Stimulated activated CD4-positive, alpha-beta T cell treated with anti-CD3 and anti-CD28 coated beads, TNF-alpha, amount 100 ng/mL, for 24 hours (primary cell): ENCODE results near the gene CEP95.
A peak's percentile ranks its signal among the peaks of the same experiment; 100 is the strongest.

Experiments
- DNase-seq, 3 experiments: peaks; one replicate each; pipeline ENCODE4 v3.0.0-alpha.2; 2020; ENCODE audit warnings: low read depth in 3 of 3

The CEP95 gene

GRCh38 chr17:64496348-64496785 is 10.4 kb upstream of the CEP95 start:
- no peak for DNase-seq

- DNase-seq, result peak; percentile 90 to 95 (median 92)
Measured at GRCh38 chr17:64496786-64497564, 9.8 kb upstream of the CEP95 start, which contains the start of gene POLG2. Gene POLG2 (minus strand): TSS chr17:64497054. CDS start chr17:64496968, 86 bp downstream.

- no peak for DNase-seq
Measured at GRCh38 chr17:64497565-64498035, 9.2 kb upstream of the CEP95 start.

GRCh38 chr17:64498308-64499203 is 8.2 kb upstream of the CEP95 start:
- DNase-seq, result no peak

- no peak for DNase-seq
Measured at GRCh38 chr17:64499805-64500486, 6.8 kb upstream of the CEP95 start.

GRCh38 chr17:64500487-64500859 is 6.3 kb upstream of the CEP95 start:
- DNase-seq, result no peak

- DNase-seq, result no peak
Measured at GRCh38 chr17:64500862-64501765, 5.7 kb upstream of the CEP95 start.

GRCh38 chr17:64502021-64502420 is 4.8 kb upstream of the CEP95 start:
- DNase-seq, result no peak

- no peak for DNase-seq
Measured at GRCh38 chr17:64502809-64503208, 4.0 kb upstream of the CEP95 start.

GRCh38 chr17:64503341-64503740 is 3.4 kb upstream of the CEP95 start:
- no peak for DNase-seq

GRCh38 chr17:64503821-64504768 is 2.7 kb upstream of the CEP95 start:
- DNase-seq, result no peak

- DNase-seq, result no peak
Measured at GRCh38 chr17:64504769-64505339, 1.9 kb upstream of the CEP95 start.

- DNase-seq, result peak; percentile 66 to 80 (median 70)
Measured at GRCh38 chr17:64505340-64506200, 1.2 kb upstream of the CEP95 start.

GRCh38 chr17:64506201-64506575 is 589 bp upstream of the CEP95 start, which contains the start of gene DDX5:
Gene DDX5 (minus strand): TSS chr17:64506289. CDS start chr17:64506119, 170 bp downstream.
- DNase-seq, result peak; percentile 95 to 98 (median 97)

GRCh38 chr17:64507413-64507782 is 621 bp downstream of the CEP95 start:
- peak in 1 of 3 experiments; percentile 6 for DNase-seq

GRCh38 chr17:64508683-64509082 is 1.9 kb downstream of the CEP95 start:
- no peak for DNase-seq

GRCh38 chr17:64509179-64509578 is 2.4 kb downstream of the CEP95 start:
- no peak for DNase-seq

GRCh38 chr17:64515419-64515818 is 8.6 kb downstream of the CEP95 start:
- no peak for DNase-seq
